ENCODE data around the gene C11orf97.
A peak's percentile ranks its signal among the peaks of the same experiment; 100 is the strongest.

The C11orf97 gene

DNA sequence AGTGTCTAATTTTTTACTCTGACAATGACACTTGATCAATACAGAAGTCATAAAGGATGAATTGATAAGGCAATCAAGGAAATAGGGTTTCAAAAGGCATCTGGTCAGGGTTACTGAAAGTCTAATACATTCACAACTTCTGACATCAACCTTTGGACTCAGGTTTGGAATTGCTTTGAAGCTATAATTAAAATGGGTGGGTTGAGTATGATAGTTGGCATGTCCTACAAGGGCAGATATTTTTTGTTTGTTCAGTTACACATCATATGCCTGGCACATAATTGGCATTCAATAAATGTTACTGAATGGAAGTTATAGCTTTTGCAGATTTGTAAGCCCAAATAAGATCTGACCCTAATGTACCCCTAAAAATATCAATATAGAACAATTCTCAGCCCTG, 24.1 kb downstream of the C11orf97 start:
- no peak for DNase-seq (ENCODE audit: low read depth)
- TF ChIP-seq, protein P1, sequence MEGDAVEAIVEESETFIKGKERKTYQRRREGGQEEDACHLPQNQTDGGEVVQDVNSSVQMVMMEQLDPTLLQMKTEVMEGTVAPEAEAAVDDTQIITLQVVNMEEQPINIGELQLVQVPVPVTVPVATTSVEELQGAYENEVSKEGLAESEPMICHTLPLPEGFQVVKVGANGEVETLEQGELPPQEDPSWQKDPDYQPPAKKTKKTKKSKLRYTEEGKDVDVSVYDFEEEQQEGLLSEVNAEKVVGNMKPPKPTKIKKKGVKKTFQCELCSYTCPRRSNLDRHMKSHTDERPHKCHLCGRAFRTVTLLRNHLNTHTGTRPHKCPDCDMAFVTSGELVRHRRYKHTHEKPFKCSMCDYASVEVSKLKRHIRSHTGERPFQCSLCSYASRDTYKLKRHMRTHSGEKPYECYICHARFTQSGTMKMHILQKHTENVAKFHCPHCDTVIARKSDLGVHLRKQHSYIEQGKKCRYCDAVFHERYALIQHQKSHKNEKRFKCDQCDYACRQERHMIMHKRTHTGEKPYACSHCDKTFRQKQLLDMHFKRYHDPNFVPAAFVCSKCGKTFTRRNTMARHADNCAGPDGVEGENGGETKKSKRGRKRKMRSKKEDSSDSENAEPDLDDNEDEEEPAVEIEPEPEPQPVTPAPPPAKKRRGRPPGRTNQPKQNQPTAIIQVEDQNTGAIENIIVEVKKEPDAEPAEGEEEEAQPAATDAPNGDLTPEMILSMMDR (IDR thresholded peaks at IDR 0.05; ENCODE audit: insufficient read depth, low read depth, low read length, missing control alignments): no peak
- no peak overlapping the region for H3K4me3 ChIP-seq (ENCODE audit: low read length)

DNA sequence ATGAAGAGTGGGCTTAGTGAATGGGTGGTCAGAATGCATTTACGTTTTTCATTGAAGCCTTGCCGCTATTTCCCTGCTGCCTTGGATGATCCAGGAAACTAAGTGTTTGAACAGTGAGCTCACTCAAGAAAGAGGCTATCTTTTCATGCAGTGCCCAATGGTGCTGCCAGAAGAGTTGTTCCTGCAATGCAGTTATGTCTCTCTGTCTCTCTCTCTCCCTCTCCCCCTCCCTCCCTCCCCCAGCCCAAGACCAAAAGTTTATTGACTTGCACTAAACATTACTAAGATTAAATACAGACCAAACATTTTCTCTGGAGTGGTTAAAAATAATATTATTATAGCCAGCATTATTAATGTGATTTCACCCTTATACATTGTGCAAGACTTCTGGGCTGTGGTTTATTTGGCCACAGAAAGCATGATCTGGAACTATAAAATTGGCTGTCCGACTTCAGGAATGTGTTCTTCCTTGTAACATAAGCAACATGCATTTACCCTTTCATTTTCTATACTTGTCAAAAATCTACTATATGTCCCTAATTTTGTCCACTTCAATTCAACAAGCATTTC, 24.9 kb downstream of the C11orf97 start:
- no peak for DNase-seq (ENCODE audit: low read depth)
- TF ChIP-seq, protein P1 (IDR thresholded peaks at IDR 0.05; ENCODE audit: insufficient read depth, low read depth, low read length, missing control alignments): no peak
- H3K4me3 ChIP-seq (ENCODE audit: low read length): no peak overlapping the region

DNA sequence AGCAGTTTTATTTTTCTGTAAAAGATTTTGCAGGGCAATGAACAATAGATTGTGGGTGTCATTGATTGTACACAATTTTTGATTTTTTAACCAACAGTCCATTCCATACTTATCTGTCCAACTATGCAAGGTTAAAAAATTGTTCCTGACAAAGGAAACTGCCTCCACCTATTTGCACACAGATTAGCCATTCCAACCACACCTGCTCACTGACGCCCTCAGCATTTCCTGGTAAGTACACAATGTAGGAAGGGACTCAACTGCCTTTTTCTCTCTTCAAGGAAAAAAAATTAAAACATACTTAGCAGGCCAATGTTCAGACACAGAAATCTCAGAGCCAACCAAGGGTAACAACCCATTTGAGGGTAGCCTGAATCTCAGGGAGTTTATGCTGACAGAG, 27.2 kb downstream of the C11orf97 start:
- TF ChIP-seq, protein P1 (IDR thresholded peaks at IDR 0.05; ENCODE audit: insufficient read depth, low read depth, low read length, missing control alignments): no peak
- DNase-seq (ENCODE audit: low read depth): peak; percentile 32
- H3K4me3 ChIP-seq (ENCODE audit: low read length): no peak overlapping the region

DNA sequence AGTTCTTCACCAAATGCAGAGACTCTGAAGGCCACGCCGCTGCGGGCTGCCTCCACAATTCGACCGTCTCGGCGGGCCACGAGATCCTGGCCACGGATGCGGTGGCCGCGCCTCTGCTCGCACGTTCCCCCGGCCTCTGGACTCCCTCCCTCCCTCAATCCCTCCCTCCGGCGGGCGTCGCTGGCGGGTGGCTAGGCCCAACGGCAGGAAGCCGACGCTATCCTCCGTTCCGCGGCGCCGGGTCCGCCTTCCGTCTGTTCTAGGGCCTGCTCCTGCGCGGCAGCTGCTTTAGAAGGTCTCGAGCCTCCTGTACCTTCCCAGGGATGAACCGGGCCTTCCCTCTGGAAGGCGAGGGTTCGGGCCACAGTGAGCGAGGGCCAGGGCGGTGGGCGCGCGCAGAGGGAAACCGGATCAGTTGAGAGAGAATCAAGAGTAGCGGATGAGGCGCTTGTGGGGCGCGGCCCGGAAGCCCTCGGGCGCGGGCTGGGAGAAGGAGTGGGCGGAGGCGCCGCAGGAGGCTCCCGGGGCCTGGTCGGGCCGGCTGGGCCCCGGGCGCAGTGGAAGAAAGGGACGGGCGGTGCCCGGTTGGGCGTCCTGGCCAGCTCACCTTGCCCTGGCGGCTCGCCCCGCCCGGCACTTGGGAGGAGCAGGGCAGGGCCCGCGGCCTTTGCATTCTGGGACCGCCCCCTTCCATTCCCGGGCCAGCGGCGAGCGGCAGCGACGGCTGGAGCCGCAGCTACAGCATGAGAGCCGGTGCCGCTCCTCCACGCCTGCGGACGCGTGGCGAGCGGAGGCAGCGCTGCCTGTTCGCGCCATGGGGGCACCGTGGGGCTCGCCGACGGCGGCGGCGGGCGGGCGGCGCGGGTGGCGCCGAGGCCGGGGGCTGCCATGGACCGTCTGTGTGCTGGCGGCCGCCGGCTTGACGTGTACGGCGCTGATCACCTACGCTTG, 31.7 kb downstream of the C11orf97 start, which contains the start of gene FUT4:
FUT4 (plus strand) TSS at position 227 of the 951 bp plus-strand sequence; CDS start at position 440, 213 bp downstream.
- peak; percentile 71 for DNase-seq (ENCODE audit: low read depth)
- TF ChIP-seq, protein P1 (IDR thresholded peaks at IDR 0.05; ENCODE audit: insufficient read depth, low read depth, low read length, missing control alignments): no peak
- H3K4me3 ChIP-seq (ENCODE audit: low read length): peak within 1 kb of the TSS; percentile 14

DNA sequence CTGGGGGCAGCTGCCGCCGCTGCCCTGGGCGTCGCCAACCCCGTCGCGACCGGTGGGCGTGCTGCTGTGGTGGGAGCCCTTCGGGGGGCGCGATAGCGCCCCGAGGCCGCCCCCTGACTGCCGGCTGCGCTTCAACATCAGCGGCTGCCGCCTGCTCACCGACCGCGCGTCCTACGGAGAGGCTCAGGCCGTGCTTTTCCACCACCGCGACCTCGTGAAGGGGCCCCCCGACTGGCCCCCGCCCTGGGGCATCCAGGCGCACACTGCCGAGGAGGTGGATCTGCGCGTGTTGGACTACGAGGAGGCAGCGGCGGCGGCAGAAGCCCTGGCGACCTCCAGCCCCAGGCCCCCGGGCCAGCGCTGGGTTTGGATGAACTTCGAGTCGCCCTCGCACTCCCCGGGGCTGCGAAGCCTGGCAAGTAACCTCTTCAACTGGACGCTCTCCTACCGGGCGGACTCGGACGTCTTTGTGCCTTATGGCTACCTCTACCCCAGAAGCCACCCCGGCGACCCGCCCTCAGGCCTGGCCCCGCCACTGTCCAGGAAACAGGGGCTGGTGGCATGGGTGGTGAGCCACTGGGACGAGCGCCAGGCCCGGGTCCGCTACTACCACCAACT, 32.5 kb downstream of the C11orf97 start:
- TF ChIP-seq, protein P1 (IDR thresholded peaks at IDR 0.05; ENCODE audit: insufficient read depth, low read depth, low read length, missing control alignments): no peak
- no peak for DNase-seq (ENCODE audit: low read depth)
- H3K4me3 ChIP-seq (ENCODE audit: low read length): no peak overlapping the region

DNA sequence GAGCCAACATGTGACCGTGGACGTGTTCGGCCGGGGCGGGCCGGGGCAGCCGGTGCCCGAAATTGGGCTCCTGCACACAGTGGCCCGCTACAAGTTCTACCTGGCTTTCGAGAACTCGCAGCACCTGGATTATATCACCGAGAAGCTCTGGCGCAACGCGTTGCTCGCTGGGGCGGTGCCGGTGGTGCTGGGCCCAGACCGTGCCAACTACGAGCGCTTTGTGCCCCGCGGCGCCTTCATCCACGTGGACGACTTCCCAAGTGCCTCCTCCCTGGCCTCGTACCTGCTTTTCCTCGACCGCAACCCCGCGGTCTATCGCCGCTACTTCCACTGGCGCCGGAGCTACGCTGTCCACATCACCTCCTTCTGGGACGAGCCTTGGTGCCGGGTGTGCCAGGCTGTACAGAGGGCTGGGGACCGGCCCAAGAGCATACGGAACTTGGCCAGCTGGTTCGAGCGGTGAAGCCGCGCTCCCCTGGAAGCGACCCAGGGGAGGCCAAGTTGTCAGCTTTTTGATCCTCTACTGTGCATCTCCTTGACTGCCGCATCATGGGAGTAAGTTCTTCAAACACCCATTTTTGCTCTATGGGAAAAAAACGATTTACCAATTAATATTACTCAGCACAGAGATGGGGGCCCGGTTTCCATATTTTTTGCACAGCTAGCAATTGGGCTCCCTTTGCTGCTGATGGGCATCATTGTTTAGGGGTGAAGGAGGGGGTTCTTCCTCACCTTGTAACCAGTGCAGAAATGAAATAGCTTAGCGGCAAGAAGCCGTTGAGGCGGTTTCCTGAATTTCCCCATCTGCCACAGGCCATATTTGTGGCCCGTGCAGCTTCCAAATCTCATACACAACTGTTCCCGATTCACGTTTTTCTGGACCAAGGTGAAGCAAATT, 33.3 kb downstream of the C11orf97 start:
- TF ChIP-seq, protein P1 (IDR thresholded peaks at IDR 0.05; ENCODE audit: insufficient read depth, low read depth, low read length, missing control alignments): no peak
- H3K4me3 ChIP-seq (ENCODE audit: low read length): no peak overlapping the region
- DNase-seq (ENCODE audit: low read depth): peak; percentile 58
